Measurements from ENCODE around the gene LAMA2.
"Not testable (repeated sequence)": the region's sequence is repeated elsewhere in the genome, so short reads cannot be mapped to it uniquely, and the experiment has no call there.

The LAMA2 gene

GRCh38 chr6:129130959-129131681, 248.2 kb downstream of the LAMA2 start:
- no peak for DNase-seq

- no peak for DNase-seq
Observed at GRCh38 chr6:129133770-129134192, 250.8 kb downstream of the LAMA2 start.

GRCh38 chr6:129134535-129134934, 251.6 kb downstream of the LAMA2 start:
- no peak for DNase-seq

GRCh38 chr6:129135451-129135850, 252.5 kb downstream of the LAMA2 start:
- no peak for DNase-seq

- no peak for DNase-seq
Observed at GRCh38 chr6:129136751-129137150, 253.8 kb downstream of the LAMA2 start.

- DNase-seq, result no peak
Observed at GRCh38 chr6:129138739-129139405, 255.9 kb downstream of the LAMA2 start.

GRCh38 chr6:129140526-129140925, 257.6 kb downstream of the LAMA2 start:
- DNase-seq, result no peak

GRCh38 chr6:129141499-129141898, 258.6 kb downstream of the LAMA2 start:
- DNase-seq, result no peak

- DNase-seq, result peak; percentile 90
Observed at GRCh38 chr6:129146902-129147301, 264.0 kb downstream of the LAMA2 start.

GRCh38 chr6:129150507-129150906, 267.6 kb downstream of the LAMA2 start:
- DNase-seq, result no peak

- no peak for DNase-seq
Observed at GRCh38 chr6:129153257-129153656, 270.3 kb downstream of the LAMA2 start.

- peak; percentile 24 for DNase-seq
Observed at GRCh38 chr6:129159242-129159641, 276.3 kb downstream of the LAMA2 start.

GRCh38 chr6:129162605-129163004, 279.7 kb downstream of the LAMA2 start:
- no peak for DNase-seq

- DNase-seq, result no peak
Observed at GRCh38 chr6:129163551-129163950, 280.6 kb downstream of the LAMA2 start.

GRCh38 chr6:129164032-129164431, 281.1 kb downstream of the LAMA2 start:
- no peak for DNase-seq

- DNase-seq, result not testable (repeated sequence)
Observed at GRCh38 chr6:129172279-129172995, 289.5 kb downstream of the LAMA2 start.

- no peak for DNase-seq
Observed at GRCh38 chr6:129175066-129175465, 292.1 kb downstream of the LAMA2 start.

- DNase-seq, result no peak
Observed at GRCh38 chr6:129177801-129178200, 294.9 kb downstream of the LAMA2 start.

- no peak for DNase-seq
Observed at GRCh38 chr6:129179283-129179682, 296.3 kb downstream of the LAMA2 start.

GRCh38 chr6:129181001-129181400, 298.1 kb downstream of the LAMA2 start:
- no peak for DNase-seq

GRCh38 chr6:129183187-129183591, 300.3 kb downstream of the LAMA2 start:
- no peak for DNase-seq

- DNase-seq, result no peak
Observed at GRCh38 chr6:129183681-129184301, 300.9 kb downstream of the LAMA2 start.

- no peak for DNase-seq
Observed at GRCh38 chr6:129184324-129184723, 301.4 kb downstream of the LAMA2 start.
